OCI-LY3 (cell line): ENCODE results near the gene ANXA1.

Experiments used
- H2AFZ ChIP-seq: fragments of 200-600, 300-600 bp; shearing (Covaris generic); 2 replicates; pipeline ENCODE4 v1.6.0; 2014; ENCODE audit warnings: antibody characterized with exemption, low read depth, low read length
- H3K27ac ChIP-seq: fragments of 200-600, 300-600 bp; sonication (generic); 2 replicates; pipeline ENCODE4 v1.5.1; 2014; ENCODE audit warnings: mild to moderate bottlenecking, low read length, moderate library complexity, mixed read lengths
- H3K27me3 ChIP-seq: fragments of 200-600, 300-600 bp; sonication (generic); 2 replicates; pipeline ENCODE4 v1.6.1; 2014; ENCODE audit warnings: low read depth, low read length, mixed read lengths
- H3K36me3 ChIP-seq: fragments of 200-600, 300-600 bp; sonication (generic); replicated peaks from 2 replicates; pipeline ENCODE3; 2014; ENCODE audit warnings: low read depth, low read length, mixed read lengths
- H3K4me1 ChIP-seq: fragments of 300-600, 200-600 bp; sonication (generic); 2 replicates; pipeline ENCODE4 v1.6.1; 2014; ENCODE audit warnings: low read length, mixed read lengths
- H3K4me2 ChIP-seq: fragments of 200-600, 300-600 bp; sonication (generic); 2 replicates; pipeline ENCODE4 v1.6.1; 2014; ENCODE audit warnings: low read length, mixed read lengths
- H3K4me3 ChIP-seq: fragments of 300-600, 200-600 bp; sonication (generic); 2 replicates; pipeline ENCODE4 v1.5.1; 2014; ENCODE audit warnings: antibody characterized with exemption, mild to moderate bottlenecking, low read length, moderate library complexity
- H3K79me2 ChIP-seq: fragments of 300-600, 200-600 bp; shearing (Covaris generic); 2 replicates; pipeline ENCODE4 v1.6.1; 2014; ENCODE audit warnings: mild to moderate bottlenecking, low read length, mixed read lengths
- H3K9ac ChIP-seq: fragments of 300-600, 200-600 bp; shearing (Covaris generic); 2 replicates; pipeline ENCODE4 v1.6.0; 2014; ENCODE audit warnings: mild to moderate bottlenecking, low read length, moderate library complexity
- H3K9me3 ChIP-seq: fragments of 200-600, 300-600 bp; shearing (Covaris generic); 2 replicates; pipeline ENCODE4 v1.6.1; 2014; ENCODE audit warnings: low read length, mixed read lengths; ENCODE audit not compliant: insufficient read depth
- H4K20me1 ChIP-seq: fragments of 200-600, 300-600 bp; sonication (generic); 2 replicates; pipeline ENCODE4 v1.6.1; 2016; ENCODE audit warnings: low read length, mixed read lengths; ENCODE audit not compliant: insufficient read depth
- EZH2phosphoT487 ChIP-seq: fragments of 200-600 bp; shearing (Covaris generic); IDR thresholded peaks from 2 replicates; pipeline ENCODE4 v1.6.1; 2018; ENCODE audit warnings: antibody characterized with exemption, mixed run types, low read depth
- TF ChIP-seq, protein P1 (sequence below): fragments of 200-600, 300-600 bp; sonication (generic); IDR thresholded peaks from 2 replicates; pipeline ENCODE4 v1.5.1; 2014; ENCODE audit warnings: antibody characterized with exemption, low read length, low read depth

Gene ANXA1

DNA sequence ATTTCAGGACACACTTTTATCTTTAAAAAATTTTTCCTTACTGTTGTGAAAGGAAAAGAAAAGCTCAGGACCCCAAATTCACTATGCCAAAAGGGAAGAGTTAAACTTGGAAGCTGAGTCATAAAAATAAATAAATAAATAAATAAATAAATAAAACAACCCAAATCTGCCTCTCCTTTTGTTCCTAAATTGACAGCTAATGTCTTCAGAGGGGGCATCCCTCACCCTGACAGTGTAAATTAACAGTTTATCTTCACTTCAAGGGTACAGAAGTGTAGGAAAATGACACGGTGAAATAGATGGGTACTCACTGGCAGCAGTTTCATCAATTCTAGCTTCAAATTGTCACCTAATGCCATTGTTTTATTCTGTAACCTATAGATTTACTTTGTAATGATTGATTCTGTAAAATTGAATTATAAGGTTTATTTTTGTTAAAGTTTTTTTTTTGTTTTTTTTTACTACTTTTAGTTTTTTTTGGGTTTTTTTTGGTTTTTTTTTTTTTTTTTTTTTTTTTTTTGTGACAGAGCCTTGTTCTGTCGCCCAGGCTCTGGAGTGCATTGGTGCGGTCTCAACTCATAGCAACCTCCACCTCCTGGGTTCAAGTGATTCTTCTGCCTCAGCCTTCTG lies 18.5 kb upstream of the ANXA1 start:
- Histone ChIP-seq H3K4me2 (peak overlapping the region; percentile 81), H3K4me1 (peaks cover 20% of the 10 kb centered on the region), H2AFZ (0 out of 2 replicates have a peak overlapping the region, but pooled peaks have one; percentile 89), H3K27ac (no peak overlapping the region), H3K9ac (no peak overlapping the region), H3K27me3 (no peaks in the 10 kb centered on the region), H3K4me3 (peak overlapping the region; percentile 78), H3K79me2 (no peaks in the 10 kb centered on the region), H4K20me1 (no peaks in the 10 kb centered on the region), H3K36me3 (no peaks in the 10 kb centered on the region), H3K9me3 (no peaks in the 10 kb centered on the region)
- TF ChIP-seq, protein P1, sequence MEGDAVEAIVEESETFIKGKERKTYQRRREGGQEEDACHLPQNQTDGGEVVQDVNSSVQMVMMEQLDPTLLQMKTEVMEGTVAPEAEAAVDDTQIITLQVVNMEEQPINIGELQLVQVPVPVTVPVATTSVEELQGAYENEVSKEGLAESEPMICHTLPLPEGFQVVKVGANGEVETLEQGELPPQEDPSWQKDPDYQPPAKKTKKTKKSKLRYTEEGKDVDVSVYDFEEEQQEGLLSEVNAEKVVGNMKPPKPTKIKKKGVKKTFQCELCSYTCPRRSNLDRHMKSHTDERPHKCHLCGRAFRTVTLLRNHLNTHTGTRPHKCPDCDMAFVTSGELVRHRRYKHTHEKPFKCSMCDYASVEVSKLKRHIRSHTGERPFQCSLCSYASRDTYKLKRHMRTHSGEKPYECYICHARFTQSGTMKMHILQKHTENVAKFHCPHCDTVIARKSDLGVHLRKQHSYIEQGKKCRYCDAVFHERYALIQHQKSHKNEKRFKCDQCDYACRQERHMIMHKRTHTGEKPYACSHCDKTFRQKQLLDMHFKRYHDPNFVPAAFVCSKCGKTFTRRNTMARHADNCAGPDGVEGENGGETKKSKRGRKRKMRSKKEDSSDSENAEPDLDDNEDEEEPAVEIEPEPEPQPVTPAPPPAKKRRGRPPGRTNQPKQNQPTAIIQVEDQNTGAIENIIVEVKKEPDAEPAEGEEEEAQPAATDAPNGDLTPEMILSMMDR, result no peak
- TF ChIP-seq EZH2phosphoT487, result no peak

DNA sequence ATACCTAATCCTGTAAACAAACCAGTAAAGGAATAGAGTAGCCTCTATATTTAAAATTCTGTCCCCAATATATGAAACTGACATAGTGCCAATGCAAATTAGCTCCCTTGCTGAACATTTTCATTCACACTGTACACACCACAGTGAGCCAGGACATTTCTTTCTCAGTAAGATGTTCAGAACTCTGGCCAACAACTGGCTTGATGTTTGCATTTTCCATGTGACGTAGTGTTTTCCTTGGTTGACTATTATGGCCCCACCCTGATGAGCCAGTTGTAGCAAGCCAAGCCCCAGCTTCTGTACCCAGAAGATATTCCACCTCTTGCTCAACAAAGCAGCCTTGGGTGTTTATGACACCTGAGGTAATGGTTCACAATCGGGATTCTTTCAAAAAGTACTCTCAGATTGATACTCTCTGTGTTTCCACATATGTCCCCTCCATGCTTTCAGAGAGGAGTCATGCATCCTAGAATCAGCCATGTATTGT lies 17.7 kb upstream of the ANXA1 start:
- no peaks in the 10 kb centered on the region for H3K36me3 ChIP-seq
- no peaks in the 10 kb centered on the region for H3K79me2 ChIP-seq
- H4K20me1 ChIP-seq, result no peaks in the 10 kb centered on the region
- H3K9me3 ChIP-seq, result no peaks in the 10 kb centered on the region
- H3K4me3 ChIP-seq, result no peak overlapping the region
- no peak for TF ChIP-seq EZH2phosphoT487
- TF ChIP-seq, protein P1, result no peak
- no peak overlapping the region for H3K9ac ChIP-seq
- H3K27ac ChIP-seq, result no peak overlapping the region
- H3K4me2 ChIP-seq, result no peak overlapping the region
- H3K27me3 ChIP-seq, result no peaks in the 10 kb centered on the region
- H2AFZ ChIP-seq, result no peak overlapping the region
- peaks cover 29% of the 10 kb centered on the region for H3K4me1 ChIP-seq

DNA sequence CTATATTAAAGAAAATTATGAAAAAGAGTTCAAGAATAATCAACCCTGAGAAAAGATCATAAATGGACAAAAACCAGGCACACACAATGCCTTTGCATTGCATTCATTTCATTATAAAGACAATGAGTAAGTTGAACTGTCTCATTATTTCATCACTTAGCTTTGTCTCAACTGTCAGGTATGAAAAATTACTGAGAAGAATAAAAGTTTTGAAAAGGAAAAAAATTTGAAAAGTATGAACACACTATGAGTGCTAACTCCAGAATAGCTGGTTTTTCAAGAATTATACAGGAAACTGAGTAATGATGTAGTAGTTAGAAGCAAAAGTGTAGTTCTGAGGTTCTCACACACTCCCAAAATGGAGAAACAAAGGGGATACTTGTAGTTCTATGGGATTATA lies 16.3 kb upstream of the ANXA1 start:
- Histone ChIP-seq H3K36me3 (no peaks in the 10 kb centered on the region), H3K4me3 (no peak overlapping the region), H4K20me1 (no peaks in the 10 kb centered on the region), H3K4me2 (no peak overlapping the region), H3K9me3 (no peaks in the 10 kb centered on the region), H3K79me2 (no peaks in the 10 kb centered on the region), H3K9ac (no peak overlapping the region), H3K27ac (no peak overlapping the region), H2AFZ (no peak overlapping the region), H3K4me1 (peaks cover 32% of the 10 kb centered on the region), H3K27me3 (no peaks in the 10 kb centered on the region)
- TF ChIP-seq EZH2phosphoT487, result no peak
- TF ChIP-seq, protein P1, result no peak

DNA sequence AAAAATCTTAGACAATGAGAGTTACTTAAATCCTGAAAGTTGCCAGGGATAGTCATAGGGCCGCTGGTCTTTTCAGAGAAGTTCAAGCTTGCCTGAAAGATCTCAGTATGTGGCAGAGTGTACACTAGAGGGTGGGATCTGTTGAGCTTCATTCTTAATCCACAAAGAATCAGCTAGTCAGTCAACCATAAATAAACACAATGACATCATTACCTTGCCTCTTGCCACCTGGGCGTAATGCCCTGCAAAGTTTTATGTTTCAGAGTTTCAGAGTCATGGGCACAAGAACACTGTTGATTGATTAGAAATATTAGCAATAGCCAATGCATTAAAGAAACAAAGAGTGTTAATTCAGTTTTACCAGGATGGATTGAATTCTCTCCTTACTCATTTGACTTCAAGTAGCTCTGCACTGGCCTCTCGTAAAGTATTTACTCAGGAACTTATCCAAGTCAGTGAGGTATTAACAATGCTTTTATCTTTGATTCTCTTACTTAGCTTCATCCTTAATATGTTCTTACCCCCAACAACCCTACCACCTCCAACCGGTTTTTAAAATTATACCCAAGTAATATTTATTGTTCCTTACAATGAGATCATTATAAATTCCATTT lies 14.3 kb upstream of the ANXA1 start:
- TF ChIP-seq EZH2phosphoT487, result no peak
- TF ChIP-seq, protein P1, result no peak
- no peaks in the 10 kb centered on the region for H3K36me3 ChIP-seq
- no peaks in the 10 kb centered on the region for H4K20me1 ChIP-seq
- H3K4me1 ChIP-seq, result peaks cover 25% of the 10 kb centered on the region
- H3K4me3 ChIP-seq, result no peak overlapping the region
- no peaks in the 10 kb centered on the region for H3K27me3 ChIP-seq
- H2AFZ ChIP-seq, result no peak overlapping the region
- H3K27ac ChIP-seq, result no peak overlapping the region
- H3K9ac ChIP-seq, result no peak overlapping the region
- H3K79me2 ChIP-seq, result no peaks in the 10 kb centered on the region
- H3K4me2 ChIP-seq, result no peak overlapping the region
- no peaks in the 10 kb centered on the region for H3K9me3 ChIP-seq
